Ishikawa (cell line): ENCODE data around the gene VSX1.

Experiments used
- CEBPB ChIP-seq: IDR thresholded peaks from 2 replicates; pipeline ENCODE4 v1.6.1; 2012
- CREB1 ChIP-seq: IDR thresholded peaks from 2 replicates; pipeline ENCODE4 v1.6.1; 2012; ENCODE audit warnings: low read depth
- EGR1 ChIP-seq: IDR thresholded peaks from 2 replicates; pipeline ENCODE4 v1.6.1; 2012
- EP300 ChIP-seq: IDR thresholded peaks from 2 replicates; pipeline ENCODE4 v1.6.1; 2012; ENCODE audit warnings: borderline replicate concordance
- FOXM1 ChIP-seq: IDR thresholded peaks from 2 replicates; pipeline ENCODE4 v1.6.1; 2012; ENCODE audit warnings: low read depth, borderline replicate concordance
- MAX ChIP-seq: IDR thresholded peaks from 2 replicates; pipeline ENCODE4 v1.6.1; 2012
- NFIC ChIP-seq: IDR thresholded peaks from 2 replicates; pipeline ENCODE4 v1.6.1; 2012
- RAD21 ChIP-seq: IDR thresholded peaks from 2 replicates; pipeline ENCODE4 v1.6.1; 2012; ENCODE audit warnings: low read depth
- REST ChIP-seq: IDR thresholded peaks from 2 replicates; pipeline ENCODE4 v1.6.1; 2012; ENCODE audit warnings: low read depth, mild to moderate bottlenecking
- TAF1 ChIP-seq: IDR thresholded peaks from 2 replicates; pipeline ENCODE4 v1.6.1; 2012; ENCODE audit warnings: low read depth, mild to moderate bottlenecking
- TCF12 ChIP-seq: IDR thresholded peaks from 2 replicates; pipeline ENCODE4 v1.6.1; 2012; ENCODE audit warnings: low read depth
- TEAD4 ChIP-seq: IDR thresholded peaks from 2 replicates; pipeline ENCODE4 v1.6.1; 2012
- USF1 ChIP-seq: IDR thresholded peaks from 2 replicates; pipeline ENCODE4 v1.6.1; 2012
- YY1 ChIP-seq: IDR thresholded peaks from 2 replicates; pipeline ENCODE4 v1.6.1; 2012; ENCODE audit warnings: low read depth
- ZBTB7A ChIP-seq: IDR thresholded peaks from 2 replicates; pipeline ENCODE4 v1.6.1; 2012; ENCODE audit warnings: low read depth

VSX1 gene

GRCh38 chr20:25046736-25047666 lies 34.9 kb downstream of the VSX1 start:
- TF ChIP-seq EGR1 (no peak), FOXM1 (no peak), CREB1 (no peak), REST (no peak), MAX (no peak), EP300 (no peak), RAD21 (no peak), TCF12 (no peak), USF1 (no peak), YY1 (no peak)

- no peak for TF ChIP-seq CEBPB
These were observed 35.7 kb downstream of the VSX1 start for GRCh38 chr20:25046181-25046641.

- no peak for TF ChIP-seq CREB1
- no peak for TF ChIP-seq TCF12
- no peak for TF ChIP-seq TEAD4
- TF ChIP-seq TAF1: no peak
- no peak for TF ChIP-seq USF1
- TF ChIP-seq MAX: no peak
- TF ChIP-seq YY1: no peak
- no peak for TF ChIP-seq FOXM1
- TF ChIP-seq EP300: no peak
- no peak for TF ChIP-seq RAD21
- no peak for TF ChIP-seq REST
- no peak for TF ChIP-seq ZBTB7A
- TF ChIP-seq EGR1: no peak
- no peak for TF ChIP-seq CEBPB
- TF ChIP-seq NFIC: no peak
These were observed 36.6 kb downstream of the VSX1 start for GRCh38 chr20:25045343-25045712.

- TF ChIP-seq NFIC: no peak
These were observed 37.1 kb downstream of the VSX1 start for GRCh38 chr20:25044660-25045342.

GRCh38 chr20:25044261-25044560 lies 37.7 kb downstream of the VSX1 start:
- TF ChIP-seq CEBPB (no peak), TAF1 (no peak)

- TF ChIP-seq REST (no peak), EGR1 (no peak), EP300 (no peak)
These were observed 38.3 kb downstream of the VSX1 start for GRCh38 chr20:25043499-25044260.
